Embryonic facial prominence (tissue), 1 donor: ENCODE measurements around the gene ACOT8.

Experiments
- DNase-seq: peaks from one replicate; pipeline ENCODE4 v3.0.0-alpha.2; 2016; ENCODE audit errors: extremely low spot score

Gene ACOT8

DNA sequence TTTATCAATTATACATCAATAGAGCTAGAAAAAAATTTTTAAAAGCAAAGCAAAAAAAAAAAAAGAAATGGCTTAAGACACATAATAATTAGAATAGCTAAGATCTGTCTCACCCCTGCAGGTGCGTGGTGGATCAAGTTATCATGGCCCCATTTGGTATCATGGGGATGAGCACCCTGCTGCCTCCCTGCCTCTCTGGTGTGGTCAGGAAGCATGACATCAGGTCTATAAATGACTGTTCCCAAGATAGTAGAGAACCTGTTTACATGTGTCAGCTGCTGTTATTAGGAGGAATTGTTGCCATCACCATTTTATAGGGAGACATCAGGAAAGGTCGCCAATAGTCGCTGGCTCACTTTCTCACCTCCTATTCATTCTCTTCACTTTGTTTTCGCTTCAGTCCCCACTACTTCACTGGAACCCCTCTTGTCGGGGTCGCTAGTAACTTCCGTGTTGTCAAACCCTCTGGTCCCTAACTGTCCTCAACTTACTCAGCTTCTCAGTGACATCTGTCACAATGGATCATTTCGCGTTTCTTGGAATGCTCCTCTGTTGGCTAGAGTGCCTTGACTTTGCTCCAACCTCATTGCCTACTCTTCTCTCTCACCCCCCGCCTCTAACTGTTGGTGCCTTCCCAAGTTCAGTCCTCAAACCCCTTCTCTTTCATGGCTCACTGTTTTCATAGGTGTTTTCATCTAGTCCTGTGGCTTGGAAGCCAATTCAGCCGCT, 60.7 kb downstream of the ACOT8 start:
- DNase-seq: no peak

DNA sequence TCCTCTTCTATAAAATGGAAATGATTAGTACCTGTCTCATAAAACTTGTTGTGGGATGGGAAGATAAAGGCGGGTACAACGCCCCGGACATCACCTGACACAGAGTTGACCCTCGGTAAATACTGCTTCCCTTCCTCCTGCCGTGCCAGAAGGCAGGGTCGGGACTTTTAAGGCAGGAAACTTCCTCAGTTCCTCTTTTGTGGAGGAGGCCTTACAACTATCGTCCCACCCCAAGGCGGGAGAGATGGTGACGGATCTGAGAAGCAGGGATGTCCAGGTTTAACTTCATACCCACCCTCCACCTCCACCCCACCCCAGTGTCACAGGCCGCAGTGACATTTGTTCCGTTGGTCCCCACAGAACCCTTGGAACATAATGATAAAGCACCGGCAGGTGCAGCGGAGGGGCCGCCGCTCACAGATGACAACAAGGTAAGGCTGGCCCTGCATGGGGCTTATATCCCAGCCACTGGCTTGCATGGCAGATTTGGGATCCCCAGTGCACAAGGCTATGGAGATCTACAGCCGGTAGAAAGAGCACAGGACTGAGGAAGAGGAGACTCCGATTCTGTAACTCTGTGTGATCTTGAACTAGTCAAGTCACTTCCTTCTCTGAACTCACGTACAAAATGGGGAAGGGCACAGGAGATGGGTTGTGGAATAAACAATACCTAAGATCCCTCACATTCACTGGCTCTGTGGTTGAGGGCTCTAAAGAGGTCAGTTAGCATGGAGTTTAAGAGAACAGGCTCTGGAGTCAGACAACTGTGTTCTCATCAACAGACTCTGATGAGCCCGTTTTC, 64.7 kb downstream of the ACOT8 start:
- DNase-seq: no peak
